ES-I3 (cell line): ENCODE results near the gene RPS16.
"Not testable (repeated sequence)": the region's sequence is repeated elsewhere in the genome, so short reads cannot be mapped to it uniquely, and the experiment has no call there.

Experiments
- H3K36me3 ChIP-seq: 2 replicates; pipeline ENCODE4 v1.6.1; 2013; ENCODE audit warnings: mild to moderate bottlenecking, low read length, control low read depth, moderate library complexity; ENCODE audit not compliant: insufficient read depth
- H3K4me1 ChIP-seq: 2 replicates; pipeline ENCODE4 v1.6.1; 2013; ENCODE audit warnings: mild to moderate bottlenecking, control low read depth, low read length; ENCODE audit not compliant: insufficient read depth
- H3K9ac ChIP-seq: 2 replicates; pipeline ENCODE4 v1.6.1; 2013; ENCODE audit warnings: low read depth, mild to moderate bottlenecking, low read length, moderate library complexity
- H3K9me3 ChIP-seq: 2 replicates; pipeline ENCODE4 v1.6.1; 2013; ENCODE audit warnings: mild to moderate bottlenecking, low read length, moderate library complexity; ENCODE audit not compliant: control insufficient read depth, insufficient read depth

The RPS16 gene

GRCh38 chr19:39470724-39471339 is 35.1 kb upstream of the RPS16 start:
- peaks cover 16% of the 10 kb centered on the region for H3K36me3 ChIP-seq

GRCh38 chr19:39469567-39469966 is 33.8 kb upstream of the RPS16 start:
- H3K9ac ChIP-seq = no peak overlapping the region
- peaks cover 16% of the 10 kb centered on the region for H3K36me3 ChIP-seq
- no peaks in the 10 kb centered on the region for H3K4me1 ChIP-seq
- no peaks in the 10 kb centered on the region for H3K9me3 ChIP-seq

More at GRCh38 chr19:39470724-39471339, 35.1 kb upstream of the RPS16 start:
- Histone ChIP-seq H3K4me1 (no peaks in the 10 kb centered on the region), H3K9me3 (no peaks in the 10 kb centered on the region), H3K9ac (no peak overlapping the region)

GRCh38 chr19:39469036-39469435 is 33.3 kb upstream of the RPS16 start:
- Histone ChIP-seq H3K9ac (no peak overlapping the region), H3K4me1 (no peaks in the 10 kb centered on the region), H3K9me3 (no peaks in the 10 kb centered on the region), H3K36me3 (peaks cover 12% of the 10 kb centered on the region)

- H3K36me3 ChIP-seq = peaks cover 12% of the 10 kb centered on the region
- H3K9ac ChIP-seq = no peak overlapping the region
- H3K9me3 ChIP-seq = no peaks in the 10 kb centered on the region
- no peaks in the 10 kb centered on the region for H3K4me1 ChIP-seq
These were observed 32.2 kb upstream of the RPS16 start for GRCh38 chr19:39467941-39468340.

GRCh38 chr19:39465956-39466747 is 30.4 kb upstream of the RPS16 start:
- H3K9ac ChIP-seq = no peak overlapping the region
- no peaks in the 10 kb centered on the region for H3K9me3 ChIP-seq
- H3K4me1 ChIP-seq = no peaks in the 10 kb centered on the region
- peaks cover 10% of the 10 kb centered on the region for H3K36me3 ChIP-seq

GRCh38 chr19:39463403-39463802 is 27.7 kb upstream of the RPS16 start:
- H3K4me1 ChIP-seq = no peaks in the 10 kb centered on the region
- peaks cover 11% of the 10 kb centered on the region for H3K36me3 ChIP-seq
- no peak overlapping the region for H3K9ac ChIP-seq
- no peaks in the 10 kb centered on the region for H3K9me3 ChIP-seq

- H3K36me3 ChIP-seq, H3K9ac ChIP-seq, H3K9me3 ChIP-seq, H3K4me1 ChIP-seq: not testable (repeated sequence)
These were observed 15.5 kb upstream of the RPS16 start for GRCh38 chr19:39451257-39451656.

- Histone ChIP-seq H3K9ac (no peak overlapping the region), H3K4me1 (no peaks in the 10 kb centered on the region; the same call in 1 of the 2 replicates), H3K36me3 (peaks cover 5% of the 10 kb centered on the region; the same call in 1 of the 2 replicates)
These were observed 13.5 kb upstream of the RPS16 start for GRCh38 chr19:39449116-39449797.

GRCh38 chr19:39448271-39448670 is 12.5 kb upstream of the RPS16 start:
- H3K36me3 ChIP-seq = no peaks in the 10 kb centered on the region; the same call in 1 of the 2 replicates
- H3K9me3 ChIP-seq = no peaks in the 10 kb centered on the region
- no peaks in the 10 kb centered on the region; the same call in 1 of the 2 replicates for H3K4me1 ChIP-seq
- H3K9ac ChIP-seq = no peak overlapping the region

More at GRCh38 chr19:39449116-39449797, 13.5 kb upstream of the RPS16 start:
- no peaks in the 10 kb centered on the region for H3K9me3 ChIP-seq

- peak overlapping the region; percentile 99 for H3K9ac ChIP-seq
These were observed 10.8 kb upstream of the RPS16 start for GRCh38 chr19:39446365-39447084.

GRCh38 chr19:39445196-39446111 is 9.7 kb upstream of the RPS16 start, which contains the start of gene SUPT5H:
TSS of gene SUPT5H (plus strand) at chr19:39445582. CDS start at chr19:39445891, 309 bp downstream.
- H3K36me3 ChIP-seq = no peaks in the 10 kb centered on the region
- H3K4me1 ChIP-seq = no peaks in the 10 kb centered on the region; the same call in 1 of the 2 replicates
- H3K9me3 ChIP-seq = no peaks in the 10 kb centered on the region
- peak within 1 kb of the TSS; percentile 99 for H3K9ac ChIP-seq

More at GRCh38 chr19:39446365-39447084, 10.8 kb upstream of the RPS16 start:
- Histone ChIP-seq H3K36me3 (no peaks in the 10 kb centered on the region), H3K4me1 (no peaks in the 10 kb centered on the region; the same call in 1 of the 2 replicates), H3K9me3 (no peaks in the 10 kb centered on the region)

GRCh38 chr19:39444598-39445195 is 8.9 kb upstream of the RPS16 start:
- Histone ChIP-seq H3K9ac (peak overlapping the region; percentile 99), H3K36me3 (no peaks in the 10 kb centered on the region), H3K9me3 (no peaks in the 10 kb centered on the region), H3K4me1 (peaks cover 2% of the 10 kb centered on the region; the same call in 1 of the 2 replicates)
